NCI-H1105 treated with DMSO at 0.1 percent for 48 hours (cell line): ENCODE measurements around the gene CCDC7.
A peak's percentile ranks its signal among the peaks of the same experiment; 100 is the strongest.
"Not testable (repeated sequence)": the region's sequence is repeated elsewhere in the genome, so short reads cannot be mapped to it uniquely, and the experiment has no call there.

Experiments used
- DNase-seq: peaks from one replicate; lab custom pipeline; 2025; lab: John Stamatoyannopoulos, UW

CCDC7 gene

DNA sequence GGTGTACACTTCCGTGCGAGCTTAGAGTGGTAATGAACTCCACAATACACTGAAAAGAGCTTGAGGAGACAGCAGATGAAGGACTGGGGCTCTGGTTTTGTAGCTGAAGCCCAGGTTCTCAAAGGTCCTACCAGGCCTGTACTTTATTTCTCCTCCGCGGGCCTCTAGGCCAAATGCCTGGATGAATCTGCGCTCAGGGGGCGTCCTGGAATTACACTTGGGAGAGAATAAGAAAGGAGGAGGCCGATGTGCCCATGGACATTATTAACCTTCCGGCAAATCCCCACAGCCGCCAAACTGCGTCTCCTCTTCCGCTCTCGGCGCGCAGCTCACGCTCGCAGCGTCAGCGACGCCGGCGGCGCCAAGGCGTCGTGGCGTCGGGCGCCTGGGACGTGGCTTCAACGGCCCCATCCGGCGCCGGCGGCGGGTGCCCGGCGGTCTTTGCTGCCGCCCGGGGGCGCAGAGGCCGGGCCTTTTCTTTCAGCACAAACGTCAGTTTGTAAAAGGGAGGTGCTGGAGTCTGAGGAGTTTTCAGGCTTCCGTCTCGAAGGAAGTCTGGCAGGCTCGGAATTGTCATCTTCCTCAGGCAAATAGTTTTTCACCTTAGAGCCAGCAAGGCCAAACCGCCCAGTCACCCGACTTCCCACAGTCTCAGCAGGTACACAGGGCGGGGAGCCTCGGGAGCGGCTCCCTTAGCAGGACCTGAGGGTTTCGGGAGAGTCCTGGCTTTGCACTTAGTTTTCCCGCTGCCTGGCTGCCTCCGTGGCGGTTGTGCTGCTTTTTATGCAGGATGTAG is at the start of gene CCDC7:
CCDC7 (plus strand) TSS at position 401 of the 796 bp plus-strand sequence. CDS start 5,503 bp downstream, outside the sequence.
- DNase-seq = peak; percentile 73

DNA sequence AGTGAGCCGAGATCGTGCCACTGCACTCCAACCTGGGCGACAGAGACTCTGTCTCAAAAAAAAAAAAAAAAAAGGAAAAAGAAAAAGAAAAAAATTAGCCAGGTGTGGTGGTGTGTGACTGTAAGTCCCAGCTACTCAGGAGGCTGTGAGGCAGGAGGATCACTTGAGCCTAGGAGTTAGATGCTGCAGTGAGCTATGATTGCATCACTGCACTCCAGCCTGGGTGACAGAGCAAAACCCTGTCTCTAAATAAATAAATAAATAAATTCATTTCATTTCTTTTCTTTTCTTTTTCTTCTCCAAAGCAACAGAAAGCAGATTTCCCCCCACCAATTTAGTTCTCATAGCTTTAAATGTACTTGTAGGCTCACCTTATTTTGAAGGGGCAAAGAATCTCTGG is 48.8 kb upstream of the CCDC7 start:
- not testable (repeated sequence) for DNase-seq

DNA sequence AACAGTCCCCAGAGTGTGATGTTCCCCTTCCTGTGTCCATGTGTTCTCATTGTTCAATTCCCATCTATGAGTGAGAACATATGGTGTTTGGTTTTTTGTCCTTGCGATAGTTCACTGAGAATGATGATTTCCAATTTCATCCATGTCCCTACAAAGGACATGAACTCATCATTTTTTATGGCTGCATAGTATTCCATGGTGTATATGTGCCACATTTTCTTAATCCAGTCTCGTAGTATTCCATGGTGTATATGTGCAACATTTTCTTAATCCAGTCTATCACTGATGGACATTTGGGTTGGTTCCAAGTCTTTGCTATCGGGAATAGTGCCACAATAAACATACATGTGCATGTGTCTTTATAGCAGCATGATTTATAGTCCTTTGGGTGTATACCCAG is 46.2 kb upstream of the CCDC7 start:
- DNase-seq = not testable (repeated sequence)

DNA sequence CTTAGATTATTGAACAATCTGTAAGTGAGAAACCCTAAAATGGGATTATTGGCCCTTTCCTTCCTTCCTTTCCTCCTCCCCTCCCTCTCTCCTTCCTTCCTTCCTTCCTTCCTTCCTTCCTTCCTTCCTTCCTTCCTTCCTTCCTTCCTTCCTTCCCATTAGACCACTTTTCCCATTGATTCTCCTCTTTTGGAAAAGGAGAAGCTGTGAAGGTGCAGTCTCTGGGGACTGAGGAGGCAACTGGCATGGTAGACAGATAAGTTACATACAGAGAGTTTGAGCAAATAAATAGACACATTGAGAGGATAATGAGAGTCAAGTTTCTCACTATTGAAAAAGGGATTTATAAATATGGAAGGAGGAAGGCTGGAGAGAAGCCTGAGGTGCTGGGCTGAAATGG is 45.0 kb upstream of the CCDC7 start:
- no peak for DNase-seq

DNA sequence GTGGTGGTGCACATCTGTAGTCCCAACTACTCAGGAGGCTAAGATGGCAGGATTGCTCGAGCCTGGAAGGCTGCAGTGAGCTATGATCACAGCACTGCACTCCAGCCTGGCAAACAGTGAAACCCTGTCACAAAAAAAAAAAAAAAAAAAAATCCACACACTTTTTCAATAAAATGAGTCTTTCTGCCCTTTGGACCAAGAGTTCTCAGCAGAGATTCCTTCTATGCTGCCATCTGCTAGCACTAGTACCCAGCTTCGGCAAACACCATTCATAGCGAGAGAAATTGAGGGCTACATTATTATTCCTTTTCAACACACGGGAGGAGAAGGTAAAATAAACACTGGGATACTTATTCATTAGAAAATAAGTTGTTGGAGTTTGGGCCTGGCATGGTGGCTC is 43.4 kb upstream of the CCDC7 start:
- DNase-seq = no peak

DNA sequence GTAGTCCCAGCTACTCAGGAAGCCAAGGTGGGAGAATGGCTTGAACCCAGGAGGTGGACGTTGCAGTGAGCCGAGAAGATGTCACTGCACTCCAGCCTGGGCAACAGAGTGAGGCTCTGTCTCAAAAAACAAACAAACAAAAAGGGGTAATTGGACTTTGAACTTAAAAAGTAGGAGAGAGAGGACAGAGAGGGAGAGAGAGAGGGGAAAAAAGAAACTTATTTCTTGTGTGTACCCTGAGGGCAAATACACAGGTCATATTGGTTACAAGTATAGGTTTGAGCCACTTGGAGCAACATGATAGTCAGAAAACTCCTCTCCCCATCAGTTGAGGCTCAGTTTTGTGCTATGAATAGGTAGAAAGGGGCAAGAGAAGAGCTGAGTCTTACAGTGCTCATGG is 42.8 kb upstream of the CCDC7 start:
- DNase-seq = no peak

DNA sequence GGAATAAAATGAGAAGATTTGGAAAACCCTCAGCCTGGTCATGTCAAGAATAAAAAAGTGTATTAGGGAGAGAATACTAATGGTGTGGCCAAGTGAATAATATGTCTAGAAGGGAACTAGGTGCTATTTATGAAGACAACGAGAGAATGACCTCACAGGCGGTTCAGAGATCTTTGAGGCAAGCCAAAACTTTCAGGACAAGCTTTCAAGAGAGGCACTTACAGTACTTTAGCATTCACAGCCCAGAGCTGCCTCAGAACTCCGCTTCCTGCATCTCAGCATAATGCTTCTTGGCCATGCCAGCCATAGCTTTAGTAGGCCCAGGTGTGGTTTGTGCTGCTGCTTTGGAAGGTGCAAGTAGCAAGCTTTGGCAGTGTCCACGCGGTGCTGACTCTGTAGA is 37.2 kb upstream of the CCDC7 start:
- no peak for DNase-seq

DNA sequence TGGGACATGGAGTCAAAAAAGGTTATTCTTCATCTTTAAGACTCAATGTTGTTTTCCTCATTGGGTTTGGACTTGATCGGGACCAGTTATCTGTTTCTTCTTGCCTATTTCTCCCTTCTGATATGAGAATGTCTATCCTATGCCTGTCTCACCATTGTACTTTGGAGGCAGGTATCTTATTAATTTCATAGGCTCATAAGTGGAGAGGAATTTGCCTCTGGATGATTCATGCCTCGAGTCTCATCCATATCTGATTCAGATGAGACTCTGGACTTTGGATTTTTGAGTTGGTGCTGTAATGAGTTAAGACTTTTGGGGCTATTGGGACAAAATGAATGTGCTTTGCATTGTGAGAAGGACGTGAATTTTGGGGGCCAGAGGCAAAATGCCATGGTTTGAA is 36.2 kb upstream of the CCDC7 start:
- no peak for DNase-seq

DNA sequence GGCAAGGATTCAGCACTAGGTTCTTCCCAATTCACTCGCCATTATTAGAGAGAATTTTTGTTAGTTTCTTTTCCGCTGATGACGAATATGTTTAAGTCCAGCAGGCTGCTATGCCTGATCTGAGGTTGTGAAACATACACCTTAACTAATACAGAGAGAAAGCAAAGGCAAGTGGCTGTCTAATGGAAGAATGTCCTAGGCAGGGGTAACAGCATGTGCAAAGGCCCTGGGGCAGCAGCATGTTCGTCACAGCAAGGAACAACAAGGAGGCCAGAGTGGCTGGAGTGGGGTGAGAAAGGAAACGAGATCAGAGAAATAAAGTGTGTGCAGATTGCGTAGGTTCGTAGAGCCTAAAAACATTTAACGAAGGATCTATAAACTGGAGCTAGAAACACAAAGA is 35.4 kb upstream of the CCDC7 start:
- no peak for DNase-seq

DNA sequence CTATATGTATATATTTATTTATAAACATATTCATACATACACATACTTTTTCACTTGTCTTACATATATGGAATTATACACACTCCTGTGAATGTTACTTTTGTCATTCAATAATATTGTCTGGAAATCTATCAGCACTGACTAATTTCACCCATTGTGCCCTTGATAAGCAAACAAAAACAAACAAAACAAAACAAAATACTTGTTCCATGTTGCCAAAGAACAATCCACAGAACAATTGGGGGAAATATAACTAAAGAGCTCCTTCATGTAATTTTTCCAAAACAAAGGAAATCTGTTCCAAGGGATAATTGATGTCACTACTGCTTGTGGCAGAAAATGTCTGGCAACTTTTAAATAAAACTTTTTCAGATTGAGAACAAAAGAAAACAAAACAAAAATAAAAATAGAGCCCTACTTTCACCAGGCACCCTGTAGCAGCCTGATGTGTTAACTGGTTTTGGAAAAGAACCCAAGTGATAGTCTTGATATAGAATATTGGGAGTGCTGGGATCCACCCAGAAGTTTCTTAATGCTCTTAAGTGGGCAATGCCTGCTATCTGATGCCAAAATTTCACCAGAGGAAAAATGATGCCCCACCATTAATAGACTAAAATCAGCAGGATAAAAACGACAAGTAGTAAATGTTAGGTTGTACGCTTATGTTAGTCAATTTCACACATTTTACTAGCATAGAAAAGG is 34.0 kb upstream of the CCDC7 start:
- peak; percentile 28 for DNase-seq

DNA sequence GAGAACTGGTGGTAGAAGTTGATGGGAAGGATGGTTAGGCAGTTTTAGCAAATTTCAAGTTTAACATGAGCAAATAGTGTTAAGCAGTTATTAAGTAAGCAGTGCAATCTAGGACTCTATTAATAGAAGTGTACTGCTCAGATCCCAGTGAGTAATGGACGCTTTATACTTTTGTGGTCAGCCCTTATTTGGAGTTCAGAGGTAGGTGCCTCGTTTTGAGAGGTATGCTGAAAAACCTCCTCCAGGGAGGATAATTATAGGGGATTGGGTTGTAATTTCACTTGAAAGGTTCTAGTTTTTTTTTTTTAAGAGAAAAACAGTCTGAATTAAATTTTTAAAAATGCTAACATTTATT is 33.5 kb upstream of the CCDC7 start:
- DNase-seq = peak; percentile 20

DNA sequence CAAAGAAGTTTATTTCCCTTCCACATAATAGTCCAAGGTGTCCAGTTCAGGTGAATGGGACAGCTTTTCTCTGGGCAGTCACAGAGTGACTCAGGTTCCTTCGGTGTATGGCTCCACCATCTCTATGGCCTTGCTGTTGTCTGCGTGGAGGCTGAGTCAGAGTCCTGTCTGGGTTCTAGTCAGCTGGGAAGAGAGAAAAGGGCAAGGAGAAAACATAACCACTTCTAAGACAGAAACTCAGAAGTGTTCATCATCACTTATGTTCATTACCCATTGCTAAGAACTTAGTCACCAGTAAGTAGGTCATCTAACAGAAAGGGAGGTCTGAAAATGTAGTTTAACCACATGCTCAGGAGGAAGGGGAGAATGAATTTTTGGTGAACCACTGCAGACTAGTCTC is 32.4 kb upstream of the CCDC7 start:
- no peak for DNase-seq

DNA sequence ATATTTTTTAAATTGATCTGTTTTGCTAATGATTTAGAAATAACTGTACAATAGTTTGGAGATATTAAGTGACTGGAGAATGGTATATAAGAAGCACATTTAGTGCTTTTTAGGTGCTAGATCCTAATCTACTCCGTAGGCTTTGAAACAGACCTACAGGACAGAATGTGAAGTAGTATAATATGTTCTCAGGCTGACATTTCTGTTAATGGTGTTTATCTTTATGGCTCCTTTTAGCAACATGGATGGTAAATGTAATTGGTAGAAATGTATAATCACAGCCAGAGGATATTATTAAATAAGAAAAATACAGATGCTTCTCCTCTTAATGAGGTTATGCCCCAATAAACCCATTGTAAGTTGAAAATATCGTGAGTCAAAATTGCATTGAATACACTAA is 30.6 kb upstream of the CCDC7 start:
- no peak for DNase-seq

DNA sequence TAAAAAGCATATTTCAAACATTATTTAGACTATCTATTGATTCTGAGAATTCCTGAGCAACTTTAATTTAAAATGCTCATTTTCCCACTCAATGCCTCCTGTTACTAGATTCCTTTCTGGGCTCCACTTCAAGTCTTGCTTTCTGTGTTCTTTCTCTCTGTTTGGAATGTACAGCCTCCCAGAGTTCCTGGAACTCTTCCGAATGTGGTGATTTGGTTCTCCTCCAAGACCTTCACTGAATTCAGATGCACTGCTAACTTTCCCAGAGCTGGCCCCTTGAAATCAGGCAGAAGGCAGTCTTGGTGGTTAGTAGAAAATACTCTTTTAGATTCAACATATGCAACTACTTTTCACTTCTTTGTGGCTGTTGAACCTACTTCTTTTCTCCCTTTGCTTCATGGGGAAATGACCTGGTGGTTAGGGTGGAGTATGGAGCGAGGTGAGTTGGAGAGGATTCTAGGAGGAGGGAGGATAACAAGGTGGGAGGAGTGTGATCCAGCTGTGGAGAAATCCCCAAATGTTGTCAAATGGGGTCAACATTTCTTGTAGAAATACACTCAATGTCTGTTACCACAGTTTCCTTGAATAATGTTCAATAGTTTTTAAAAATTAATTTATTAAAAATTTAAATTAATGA is 27.9 kb upstream of the CCDC7 start:
- DNase-seq = no peak

DNA sequence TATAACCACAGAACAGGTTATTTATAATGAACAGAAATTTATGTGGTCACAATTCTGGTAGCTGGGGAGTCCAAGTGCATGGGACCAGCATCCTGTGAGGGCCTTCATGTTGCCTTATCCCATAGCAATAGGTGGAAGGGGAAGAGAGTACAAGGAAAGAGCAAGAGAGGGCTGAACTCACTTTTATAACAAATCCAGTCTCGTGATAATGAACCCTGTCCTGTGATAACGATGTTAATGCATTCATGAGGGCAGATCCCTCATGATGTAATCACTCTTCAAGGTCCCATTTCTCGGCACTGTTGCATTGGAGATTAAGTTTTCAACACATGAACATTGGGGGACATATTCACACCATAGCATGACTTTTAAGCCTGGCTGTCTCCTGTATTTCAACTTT is 27.4 kb upstream of the CCDC7 start:
- DNase-seq = no peak

DNA sequence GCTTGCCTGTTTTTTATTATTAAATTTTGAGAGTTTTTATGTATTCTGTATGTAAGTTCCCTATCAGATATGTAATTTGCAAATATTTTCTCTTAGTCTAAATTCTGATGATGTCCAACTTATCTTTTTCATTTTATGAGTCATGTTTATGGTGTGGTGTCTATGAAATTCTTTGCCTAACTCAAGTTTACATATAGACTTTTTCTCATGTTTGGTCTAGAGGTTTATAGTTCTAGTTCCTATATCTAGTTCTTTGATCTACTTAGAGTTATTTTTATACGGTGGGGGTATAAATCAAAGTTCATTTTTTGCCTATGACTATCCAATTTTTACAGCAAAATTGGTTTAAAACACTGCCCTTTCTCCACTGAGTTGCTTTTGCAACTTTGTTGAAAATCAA is 26.3 kb upstream of the CCDC7 start:
- no peak for DNase-seq

DNA sequence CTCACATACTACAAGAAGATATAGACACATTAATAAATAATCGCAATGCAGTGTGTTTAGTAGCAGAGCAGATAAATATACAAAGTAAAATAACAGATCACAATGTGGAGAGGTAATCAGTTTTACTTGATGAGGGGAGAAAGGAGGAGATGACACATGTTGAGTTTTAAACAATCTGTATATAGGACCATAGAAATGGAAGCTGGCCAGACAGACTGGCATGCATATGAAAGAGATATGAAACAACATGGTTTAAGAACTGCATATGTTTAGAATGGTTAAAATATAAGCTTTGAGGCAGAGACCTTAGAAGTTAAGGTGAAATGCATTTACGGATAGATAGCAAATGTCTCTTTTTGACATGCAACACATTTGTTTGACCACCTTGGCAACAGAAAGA is 19.8 kb upstream of the CCDC7 start:
- no peak for DNase-seq

DNA sequence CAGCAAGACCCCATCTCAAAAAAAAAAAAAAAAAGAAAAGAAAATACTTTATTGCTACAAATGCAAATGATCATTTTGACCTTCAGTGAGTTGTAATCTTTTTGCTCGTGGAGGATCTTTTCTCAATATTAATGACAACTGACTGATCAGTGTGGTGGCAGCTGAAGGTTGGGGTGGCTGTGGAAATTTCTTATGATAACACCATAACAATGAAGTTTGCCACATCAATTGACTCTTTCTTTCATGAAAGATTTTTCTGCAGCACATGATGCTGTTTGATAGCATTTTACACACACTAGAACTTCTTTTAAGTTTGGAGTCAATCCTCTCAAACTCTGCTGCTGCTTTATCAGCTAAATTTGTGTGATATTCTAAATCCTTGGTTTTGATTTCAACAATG is 12.4 kb upstream of the CCDC7 start:
- DNase-seq = no peak

DNA sequence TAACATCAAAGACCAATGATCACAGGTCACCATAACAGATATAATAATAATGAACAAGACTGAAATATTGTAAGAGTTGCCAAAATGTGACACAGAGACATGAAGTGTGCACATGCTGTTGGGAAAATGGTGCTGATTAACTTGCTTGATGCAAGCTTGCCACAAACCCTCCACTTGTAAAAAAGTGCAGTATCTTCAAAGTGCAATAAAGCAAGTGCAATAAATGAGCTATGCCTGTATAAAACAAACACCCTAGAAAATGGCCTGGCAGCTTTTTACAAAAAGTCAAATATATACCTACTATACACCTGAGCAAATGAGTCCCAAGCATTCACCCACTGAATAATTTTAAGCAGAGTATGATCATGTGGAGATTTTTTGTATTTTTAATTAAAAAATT is 9.7 kb upstream of the CCDC7 start:
- DNase-seq = no peak

DNA sequence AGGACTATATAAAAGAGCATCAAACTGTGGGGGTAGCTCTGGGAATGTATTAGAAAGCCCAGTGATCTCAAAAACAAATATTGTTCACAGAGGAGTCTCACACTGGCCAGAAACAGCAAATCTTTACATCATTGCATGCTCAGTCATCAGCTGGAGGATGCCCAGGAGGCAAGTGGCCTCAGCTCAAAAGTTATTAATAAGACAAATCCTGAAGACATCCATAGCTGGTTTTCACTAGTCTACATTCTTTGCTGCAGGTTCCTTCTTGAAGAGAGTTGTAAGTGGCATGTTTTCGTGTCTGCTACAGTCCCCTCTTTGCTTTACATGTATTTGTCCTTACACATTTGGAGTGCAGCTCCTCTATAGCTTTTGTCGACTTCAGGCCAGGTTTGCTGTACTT is 8.6 kb upstream of the CCDC7 start:
- DNase-seq = no peak

DNA sequence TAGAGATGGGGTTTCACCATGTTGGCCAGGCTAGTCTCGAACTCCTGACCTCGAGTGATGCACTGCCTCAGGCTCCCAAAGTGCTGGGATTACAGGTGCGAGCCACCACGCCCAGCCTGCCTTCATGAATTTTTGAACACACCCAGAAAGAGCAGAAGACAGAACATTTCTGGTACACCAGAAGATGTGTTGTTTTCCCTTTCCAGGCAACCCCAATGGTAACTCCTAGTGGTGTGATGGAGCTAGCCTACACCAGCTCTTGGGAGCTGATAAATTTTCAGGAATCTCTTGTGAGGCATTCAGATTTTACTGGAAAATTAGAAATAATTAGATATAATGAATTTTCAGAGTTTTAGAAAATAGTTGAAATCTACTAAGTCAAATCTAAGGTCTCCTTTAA is 904 bp upstream of the CCDC7 start:
- DNase-seq = no peak

DNA sequence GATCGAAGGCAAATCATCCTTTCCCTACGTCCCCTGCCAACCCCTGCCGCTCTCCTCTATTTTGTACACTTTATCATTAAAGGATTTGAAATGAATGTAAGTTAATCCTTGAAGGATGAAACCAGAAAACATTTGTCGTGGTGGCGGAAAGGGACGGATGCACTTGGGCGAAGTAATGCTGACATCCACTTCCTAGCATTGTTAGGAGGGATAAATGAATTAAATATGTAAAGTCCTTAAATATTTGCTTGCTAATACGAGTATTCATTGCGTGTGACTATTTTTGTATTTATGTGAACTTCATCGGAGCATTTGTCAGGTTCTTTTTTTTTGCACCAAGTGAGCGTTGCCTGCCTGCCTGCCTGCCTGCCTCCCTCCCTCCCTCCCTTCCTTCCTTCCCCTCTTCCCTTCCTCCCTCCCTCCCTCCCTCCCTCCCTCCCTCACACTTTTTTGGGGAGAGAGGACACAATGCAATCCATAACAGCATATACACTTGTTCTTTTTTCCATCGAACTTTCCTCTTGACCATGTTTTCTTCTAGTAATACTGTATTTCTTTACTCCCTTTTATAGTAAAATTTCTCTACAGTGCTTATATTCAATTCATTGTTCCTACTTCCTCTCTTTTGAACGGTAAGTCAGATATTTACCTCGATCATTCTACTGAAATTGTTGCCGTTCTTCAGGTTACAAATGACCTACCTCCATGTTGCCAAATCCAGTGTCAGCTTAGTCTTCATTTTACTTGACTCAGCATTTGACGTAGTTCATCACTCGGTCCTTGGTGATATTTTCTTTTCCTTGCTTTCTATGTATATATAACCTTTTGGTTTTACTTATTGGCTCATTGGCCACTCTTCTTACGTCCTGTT is 831 bp downstream of the CCDC7 start:
- DNase-seq = peak; percentile 27
